OCI-LY3 (cell line): Measurements from ENCODE around the gene QRICH2.

ENCODE experiments used
- H2AFZ ChIP-seq: fragments of 200-600, 300-600 bp; shearing (Covaris generic); 2 replicates; pipeline ENCODE4 v1.6.0; 2014; ENCODE audit warnings: antibody characterized with exemption, low read depth, low read length
- H3K27ac ChIP-seq: fragments of 200-600, 300-600 bp; sonication (generic); 2 replicates; pipeline ENCODE4 v1.5.1; 2014; ENCODE audit warnings: mild to moderate bottlenecking, low read length, moderate library complexity, mixed read lengths
- H3K27me3 ChIP-seq: fragments of 200-600, 300-600 bp; sonication (generic); 2 replicates; pipeline ENCODE4 v1.6.1; 2014; ENCODE audit warnings: low read depth, low read length, mixed read lengths
- H3K36me3 ChIP-seq: fragments of 200-600, 300-600 bp; sonication (generic); replicated peaks from 2 replicates; pipeline ENCODE3; 2014; ENCODE audit warnings: low read depth, low read length, mixed read lengths
- H3K4me1 ChIP-seq: fragments of 300-600, 200-600 bp; sonication (generic); 2 replicates; pipeline ENCODE4 v1.6.1; 2014; ENCODE audit warnings: low read length, mixed read lengths
- H3K4me2 ChIP-seq: fragments of 200-600, 300-600 bp; sonication (generic); 2 replicates; pipeline ENCODE4 v1.6.1; 2014; ENCODE audit warnings: low read length, mixed read lengths
- H3K4me3 ChIP-seq: fragments of 300-600, 200-600 bp; sonication (generic); 2 replicates; pipeline ENCODE4 v1.5.1; 2014; ENCODE audit warnings: antibody characterized with exemption, mild to moderate bottlenecking, low read length, moderate library complexity
- H3K79me2 ChIP-seq: fragments of 300-600, 200-600 bp; shearing (Covaris generic); 2 replicates; pipeline ENCODE4 v1.6.1; 2014; ENCODE audit warnings: mild to moderate bottlenecking, low read length, mixed read lengths
- H3K9ac ChIP-seq: fragments of 300-600, 200-600 bp; shearing (Covaris generic); 2 replicates; pipeline ENCODE4 v1.6.0; 2014; ENCODE audit warnings: mild to moderate bottlenecking, low read length, moderate library complexity
- H3K9me3 ChIP-seq: fragments of 200-600, 300-600 bp; shearing (Covaris generic); 2 replicates; pipeline ENCODE4 v1.6.1; 2014; ENCODE audit warnings: low read length, mixed read lengths; ENCODE audit not compliant: insufficient read depth
- H4K20me1 ChIP-seq: fragments of 200-600, 300-600 bp; sonication (generic); 2 replicates; pipeline ENCODE4 v1.6.1; 2016; ENCODE audit warnings: low read length, mixed read lengths; ENCODE audit not compliant: insufficient read depth
- CTCF ChIP-seq: fragments of 200-600, 300-600 bp; sonication (generic); IDR thresholded peaks from 2 replicates; pipeline ENCODE4 v1.5.1; 2014; ENCODE audit warnings: antibody characterized with exemption, low read length, low read depth
- EZH2phosphoT487 ChIP-seq: fragments of 200-600 bp; shearing (Covaris generic); IDR thresholded peaks from 2 replicates; pipeline ENCODE4 v1.6.1; 2018; ENCODE audit warnings: antibody characterized with exemption, mixed run types, low read depth

The QRICH2 gene

GRCh38 chr17:76281573-76282371, 26.3 kb downstream of the QRICH2 start:
- Histone ChIP-seq H3K79me2 (no peaks in the 10 kb centered on the region), H3K4me1 (no peaks in the 10 kb centered on the region), H2AFZ (no peak overlapping the region), H3K36me3 (no peaks in the 10 kb centered on the region), H3K9ac (no peak overlapping the region), H3K4me2 (no peak overlapping the region), H3K27ac (no peak overlapping the region), H3K27me3 (no peaks in the 10 kb centered on the region), H4K20me1 (no peaks in the 10 kb centered on the region), H3K9me3 (no peaks in the 10 kb centered on the region), H3K4me3 (no peak overlapping the region)
- TF ChIP-seq EZH2phosphoT487 (no peak), CTCF (no peak)

GRCh38 chr17:76280650-76281049, 27.4 kb downstream of the QRICH2 start:
- no peak overlapping the region for H3K4me2 ChIP-seq
- H3K36me3 ChIP-seq = no peaks in the 10 kb centered on the region
- TF ChIP-seq CTCF (no peak), EZH2phosphoT487 (no peak)
- H3K4me3 ChIP-seq = no peak overlapping the region
- H3K79me2 ChIP-seq = no peaks in the 10 kb centered on the region
- H2AFZ ChIP-seq = no peak overlapping the region
- peaks cover 9% of the 10 kb centered on the region for H3K4me1 ChIP-seq
- no peak overlapping the region for H3K27ac ChIP-seq
- no peak overlapping the region for H3K9ac ChIP-seq
- no peaks in the 10 kb centered on the region for H4K20me1 ChIP-seq
- no peaks in the 10 kb centered on the region for H3K27me3 ChIP-seq
- no peaks in the 10 kb centered on the region for H3K9me3 ChIP-seq

- H3K4me3 ChIP-seq = no peak overlapping the region
- no peak for TF ChIP-seq EZH2phosphoT487
- TF ChIP-seq CTCF = no peak
- no peaks in the 10 kb centered on the region for H4K20me1 ChIP-seq
- H3K9me3 ChIP-seq = no peaks in the 10 kb centered on the region
- H2AFZ ChIP-seq = peak overlapping the region; percentile 74; the same call in 1 of the 2 replicates
- no peaks in the 10 kb centered on the region for H3K79me2 ChIP-seq
- H3K27ac ChIP-seq = no peak overlapping the region
- H3K9ac ChIP-seq = no peak overlapping the region
- H3K4me2 ChIP-seq = no peak overlapping the region
- peaks cover 17% of the 10 kb centered on the region for H3K4me1 ChIP-seq
- no peaks in the 10 kb centered on the region for H3K27me3 ChIP-seq
- no peaks in the 10 kb centered on the region for H3K36me3 ChIP-seq
These were observed 28.3 kb downstream of the QRICH2 start for GRCh38 chr17:76279742-76280287.

- peak overlapping the region; percentile 74; the same call in 1 of the 2 replicates for H2AFZ ChIP-seq
- no peaks in the 10 kb centered on the region for H3K36me3 ChIP-seq
- no peak overlapping the region for H3K27ac ChIP-seq
- no peaks in the 10 kb centered on the region for H3K27me3 ChIP-seq
- no peak overlapping the region for H3K4me3 ChIP-seq
- H3K4me1 ChIP-seq = peaks cover 24% of the 10 kb centered on the region
- no peaks in the 10 kb centered on the region for H4K20me1 ChIP-seq
- TF ChIP-seq EZH2phosphoT487 (no peak), CTCF (peak; percentile 95)
- no peaks in the 10 kb centered on the region for H3K79me2 ChIP-seq
- no peak overlapping the region for H3K4me2 ChIP-seq
- no peaks in the 10 kb centered on the region for H3K9me3 ChIP-seq
- no peak overlapping the region for H3K9ac ChIP-seq
These were observed 28.9 kb downstream of the QRICH2 start for GRCh38 chr17:76278952-76279741.
